NCI-H2107 treated with DMSO at 0.1 percent for 48 hours (cell line): Measurements from ENCODE around the gene CAB39.
"Not testable (repeated sequence)": the region's sequence is repeated elsewhere in the genome, so short reads cannot be mapped to it uniquely, and the experiment has no call there.

Experiments used
- DNase-seq: peaks from one replicate; lab custom pipeline; 2025; ENCODE audit not compliant: unreplicated experiment; lab: John Stamatoyannopoulos, UW

CAB39 gene

GRCh38 chr2:230682546-230682945 lies 30.1 kb upstream of the CAB39 start:
- no peak for DNase-seq

GRCh38 chr2:230684270-230685168 lies 28.1 kb upstream of the CAB39 start:
- DNase-seq = no peak

- DNase-seq = no peak
Observed at GRCh38 chr2:230685178-230685577, 27.5 kb upstream of the CAB39 start.

- DNase-seq = no peak
Observed at GRCh38 chr2:230687498-230687897, 25.1 kb upstream of the CAB39 start.

GRCh38 chr2:230688490-230688889 lies 24.2 kb upstream of the CAB39 start:
- DNase-seq = no peak

GRCh38 chr2:230690439-230690838 lies 22.2 kb upstream of the CAB39 start:
- no peak for DNase-seq

- no peak for DNase-seq
Observed at GRCh38 chr2:230691005-230691647, 21.5 kb upstream of the CAB39 start.

GRCh38 chr2:230692760-230693159 lies 19.9 kb upstream of the CAB39 start:
- no peak for DNase-seq

- DNase-seq = no peak
Observed at GRCh38 chr2:230693411-230693810, 19.2 kb upstream of the CAB39 start.

GRCh38 chr2:230694241-230694640 lies 18.4 kb upstream of the CAB39 start:
- DNase-seq = no peak

- no peak for DNase-seq
Observed at GRCh38 chr2:230695551-230695950, 17.1 kb upstream of the CAB39 start.

GRCh38 chr2:230696670-230697069 lies 16.0 kb upstream of the CAB39 start:
- DNase-seq = no peak

- no peak for DNase-seq
Observed at GRCh38 chr2:230697676-230698075, 15.0 kb upstream of the CAB39 start.

- not testable (repeated sequence) for DNase-seq
Observed at GRCh38 chr2:230698753-230699152, 13.9 kb upstream of the CAB39 start.

- no peak for DNase-seq
Observed at GRCh38 chr2:230700447-230700846, 12.2 kb upstream of the CAB39 start.

GRCh38 chr2:230701308-230701707 lies 11.3 kb upstream of the CAB39 start:
- no peak for DNase-seq

GRCh38 chr2:230702457-230702856 lies 10.2 kb upstream of the CAB39 start:
- not testable (repeated sequence) for DNase-seq

GRCh38 chr2:230703514-230703913 lies 9.1 kb upstream of the CAB39 start:
- no peak for DNase-seq

- no peak for DNase-seq
Observed at GRCh38 chr2:230706053-230706521, 6.6 kb upstream of the CAB39 start.

GRCh38 chr2:230706966-230707365 lies 5.7 kb upstream of the CAB39 start:
- DNase-seq = no peak

GRCh38 chr2:230708204-230708603 lies 4.4 kb upstream of the CAB39 start:
- no peak for DNase-seq

GRCh38 chr2:230711224-230711623 lies 1.4 kb upstream of the CAB39 start:
- DNase-seq = no peak
